GM12873 (cell line): ENCODE data around the gene CCDC178.

ENCODE experiments used
- TF ChIP-seq, protein P1 (sequence below): IDR thresholded peaks from 2 replicates; pipeline ENCODE4 v1.5.1; 2012; ENCODE audit warnings: low read depth, mild to moderate bottlenecking, moderate library complexity, low read length, control low read depth; ENCODE audit not compliant: insufficient read depth; ENCODE audit errors: missing control alignments

CCDC178 gene

DNA sequence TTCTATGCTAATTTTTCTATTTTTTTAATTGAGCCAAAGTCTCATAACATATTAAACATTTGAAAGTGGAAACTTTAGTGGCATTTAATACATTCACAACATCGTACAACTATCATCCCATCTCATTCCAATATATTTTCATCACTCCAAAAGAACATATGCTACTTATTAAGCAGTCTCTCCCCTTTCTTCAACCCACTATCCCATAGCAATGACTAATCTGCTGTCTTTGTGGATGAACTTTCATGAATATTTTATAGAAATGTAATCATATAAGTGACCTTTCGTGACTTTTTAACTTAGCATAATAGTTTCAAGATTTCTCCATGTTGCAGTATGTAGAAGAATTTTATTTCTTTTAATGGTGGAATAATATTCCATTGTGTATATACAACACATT is 90.3 kb downstream of the CCDC178 start:
- TF ChIP-seq, protein P1, sequence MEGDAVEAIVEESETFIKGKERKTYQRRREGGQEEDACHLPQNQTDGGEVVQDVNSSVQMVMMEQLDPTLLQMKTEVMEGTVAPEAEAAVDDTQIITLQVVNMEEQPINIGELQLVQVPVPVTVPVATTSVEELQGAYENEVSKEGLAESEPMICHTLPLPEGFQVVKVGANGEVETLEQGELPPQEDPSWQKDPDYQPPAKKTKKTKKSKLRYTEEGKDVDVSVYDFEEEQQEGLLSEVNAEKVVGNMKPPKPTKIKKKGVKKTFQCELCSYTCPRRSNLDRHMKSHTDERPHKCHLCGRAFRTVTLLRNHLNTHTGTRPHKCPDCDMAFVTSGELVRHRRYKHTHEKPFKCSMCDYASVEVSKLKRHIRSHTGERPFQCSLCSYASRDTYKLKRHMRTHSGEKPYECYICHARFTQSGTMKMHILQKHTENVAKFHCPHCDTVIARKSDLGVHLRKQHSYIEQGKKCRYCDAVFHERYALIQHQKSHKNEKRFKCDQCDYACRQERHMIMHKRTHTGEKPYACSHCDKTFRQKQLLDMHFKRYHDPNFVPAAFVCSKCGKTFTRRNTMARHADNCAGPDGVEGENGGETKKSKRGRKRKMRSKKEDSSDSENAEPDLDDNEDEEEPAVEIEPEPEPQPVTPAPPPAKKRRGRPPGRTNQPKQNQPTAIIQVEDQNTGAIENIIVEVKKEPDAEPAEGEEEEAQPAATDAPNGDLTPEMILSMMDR: no peak

DNA sequence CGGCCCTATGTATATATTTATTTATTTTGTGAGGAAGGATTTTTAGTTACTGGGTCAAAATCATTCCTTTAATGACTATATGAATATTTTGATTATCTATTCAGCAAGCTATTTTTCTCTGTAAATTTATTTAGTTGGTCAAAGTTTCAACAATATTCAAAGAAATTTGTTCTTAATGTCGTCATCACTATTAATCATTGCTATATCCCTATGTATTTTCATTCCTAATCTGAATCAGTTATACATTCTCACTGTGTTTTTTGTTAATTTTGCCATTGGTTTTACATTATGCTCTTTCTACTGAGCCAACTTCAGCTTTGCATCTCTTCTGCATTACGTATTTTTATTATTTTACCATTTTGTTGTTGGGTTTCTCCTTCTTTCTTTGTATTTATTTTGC is 105.7 kb downstream of the CCDC178 start:
- TF ChIP-seq, protein P1: no peak

DNA sequence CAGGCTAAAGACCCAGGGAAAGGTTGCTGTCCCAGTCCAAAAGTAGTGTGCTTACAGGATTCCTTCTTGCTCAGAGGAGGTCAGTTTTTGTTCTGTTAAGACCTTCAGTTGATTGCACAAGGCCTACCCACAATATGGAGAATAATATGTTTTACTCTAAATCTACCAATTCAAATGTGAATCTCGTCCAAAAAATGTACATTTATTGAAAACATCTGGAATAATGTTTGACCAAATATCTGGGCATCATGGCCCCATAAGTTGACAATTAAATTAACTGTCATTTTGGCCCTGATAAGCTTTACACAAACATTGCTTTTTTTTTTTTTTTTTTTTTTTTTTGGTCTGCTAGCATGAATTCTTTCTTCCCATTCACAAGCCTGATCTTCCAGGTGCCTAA is 109.8 kb downstream of the CCDC178 start:
- TF ChIP-seq, protein P1: no peak

DNA sequence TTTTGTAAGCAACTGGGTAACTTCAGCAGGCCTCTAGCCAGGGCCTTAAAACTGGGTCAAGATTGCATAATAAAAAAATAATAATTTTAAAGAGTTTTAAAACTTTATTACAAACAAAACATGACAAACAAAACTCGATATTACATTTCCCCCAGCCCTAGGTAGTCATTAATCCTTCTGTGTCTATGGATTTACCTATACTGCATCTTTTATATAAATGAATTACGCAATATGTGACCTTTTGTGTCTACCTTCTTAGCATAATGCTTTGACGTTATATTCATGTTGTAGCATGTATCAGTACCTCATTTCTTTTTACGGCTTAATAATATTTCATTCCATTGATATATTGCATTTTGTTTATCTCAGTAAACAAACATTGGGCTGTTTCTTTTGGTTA is 113.5 kb downstream of the CCDC178 start:
- TF ChIP-seq, protein P1: no peak

DNA sequence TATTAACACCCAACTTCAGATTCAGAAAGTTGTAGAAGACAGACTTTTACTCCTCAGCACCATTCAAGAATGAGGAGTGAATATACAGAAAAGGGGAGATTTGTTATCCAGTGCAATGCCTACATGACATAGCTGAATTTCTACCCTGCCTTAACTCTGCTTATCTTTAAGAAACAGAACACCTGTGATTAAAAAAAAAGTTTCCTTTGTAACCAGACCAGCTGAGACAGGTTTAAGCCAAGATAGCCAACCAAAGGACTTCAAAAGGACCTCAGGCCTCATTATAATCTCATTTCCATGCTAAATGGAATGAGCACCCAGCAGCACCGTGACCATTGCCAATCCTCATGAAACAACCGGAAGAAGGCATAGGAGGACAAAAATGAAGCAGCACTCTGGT is 122.9 kb downstream of the CCDC178 start:
- TF ChIP-seq, protein P1: no peak

DNA sequence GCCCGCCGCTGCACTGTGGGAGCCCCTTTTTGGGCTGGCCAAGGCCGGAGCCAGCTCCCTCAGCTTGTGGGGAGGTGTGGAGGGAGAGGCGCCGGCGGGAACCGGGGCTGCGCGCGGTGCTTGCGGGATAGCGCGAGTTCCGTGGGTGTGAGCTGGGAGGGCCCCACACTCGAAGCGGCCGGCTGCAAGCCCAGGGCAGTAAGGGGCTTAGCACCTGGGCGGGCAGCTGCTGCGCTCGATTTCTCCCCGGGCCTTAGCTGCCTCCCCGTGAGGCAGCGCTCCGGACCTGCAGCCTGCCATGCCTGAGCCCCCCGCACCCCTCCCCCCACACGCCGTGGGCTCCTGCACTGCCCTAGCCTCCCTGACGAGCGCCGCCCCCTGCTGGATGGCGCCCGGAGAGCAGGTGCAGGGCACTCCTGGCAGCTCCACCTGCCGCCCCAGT is 124.4 kb downstream of the CCDC178 start:
- TF ChIP-seq, protein P1: no peak

DNA sequence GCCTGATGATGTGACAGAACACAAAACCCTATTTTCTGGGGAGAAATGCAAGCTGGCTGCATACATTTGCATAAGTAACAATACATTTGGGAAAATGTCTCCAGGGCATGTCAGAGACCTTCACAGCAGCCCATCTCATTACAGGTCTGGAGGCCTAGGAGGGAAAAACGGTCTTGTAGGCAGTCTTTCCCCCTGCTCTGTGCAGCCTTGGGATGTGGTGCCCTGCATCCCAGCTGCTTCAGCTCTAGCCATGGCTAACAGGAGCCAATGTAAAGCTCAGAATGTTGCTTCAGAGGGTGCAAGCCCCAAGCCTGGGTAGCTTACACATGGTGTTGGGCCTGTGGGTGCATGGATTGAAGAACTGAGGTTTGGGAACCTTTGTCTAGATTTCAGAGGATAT is 133.0 kb downstream of the CCDC178 start:
- TF ChIP-seq, protein P1: no peak
